ENCODE measurements around the gene TMEM14B.
"Not testable (repeated sequence)": the region's sequence is repeated elsewhere in the genome, so short reads cannot be mapped to it uniquely, and the experiment has no call there.

TMEM14B gene

DNA sequence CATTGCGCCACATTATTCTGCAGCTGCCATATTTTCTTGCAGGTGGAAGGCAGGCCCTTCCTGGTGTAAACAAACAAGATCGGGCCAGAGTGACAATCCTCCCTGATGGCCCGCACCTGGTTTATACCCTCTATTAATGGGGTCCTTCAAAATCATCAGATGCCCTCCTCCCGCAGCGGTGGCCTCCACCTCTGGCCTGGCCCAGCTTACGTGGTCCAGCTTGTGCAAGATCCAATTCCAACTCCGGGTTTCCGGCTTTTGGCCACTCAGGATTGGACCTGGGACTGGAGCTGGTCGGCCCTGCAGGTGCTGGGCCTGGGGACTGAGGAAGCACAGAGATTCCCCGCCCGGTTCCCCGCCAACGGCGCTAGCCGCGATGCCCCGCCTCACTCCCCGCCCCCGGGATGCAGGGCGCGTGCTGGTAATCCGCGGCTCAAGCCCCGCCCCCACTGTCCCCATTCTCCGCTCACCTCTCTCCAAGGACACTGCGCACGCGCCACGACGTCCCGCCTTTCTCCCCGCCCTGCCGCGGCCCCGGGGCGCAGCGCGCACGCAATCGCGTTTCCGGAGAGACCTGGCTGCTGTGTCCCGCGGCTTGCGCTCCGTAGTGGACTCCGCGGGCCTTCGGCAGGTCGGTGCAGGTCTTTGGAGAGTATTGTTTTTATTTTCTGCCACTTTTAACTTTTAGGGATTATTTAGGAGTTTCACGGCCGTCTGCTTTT, at the start of gene TMEM14B:
Gene TMEM14B, plus strand, starts transcription at position 555 of the 722 bp plus-strand sequence. CDS start 1,441 bp downstream, outside the sequence.
- DNase-seq: peak; percentile 93 to 97

DNA sequence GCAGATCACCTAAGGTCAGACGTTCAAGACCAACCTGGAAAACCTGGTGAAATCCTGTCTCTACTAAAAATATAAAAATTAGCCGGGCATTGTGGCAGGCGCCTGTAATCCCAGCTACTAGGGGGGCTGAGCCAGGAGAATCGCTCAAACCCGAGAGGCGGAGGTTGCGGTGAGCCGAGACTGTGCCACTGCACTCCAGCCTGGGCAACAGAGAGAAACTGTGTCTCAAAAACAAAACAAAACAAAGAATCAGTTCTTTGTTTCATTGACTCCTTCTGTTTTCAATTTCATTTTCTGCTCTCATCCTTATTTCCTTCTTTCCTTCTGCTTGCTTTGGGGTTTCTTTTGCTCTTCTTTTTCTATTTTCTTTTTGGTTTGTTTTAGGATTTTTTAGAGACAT, 33.6 kb upstream of the TMEM14B start:
- no peak for DNase-seq

DNA sequence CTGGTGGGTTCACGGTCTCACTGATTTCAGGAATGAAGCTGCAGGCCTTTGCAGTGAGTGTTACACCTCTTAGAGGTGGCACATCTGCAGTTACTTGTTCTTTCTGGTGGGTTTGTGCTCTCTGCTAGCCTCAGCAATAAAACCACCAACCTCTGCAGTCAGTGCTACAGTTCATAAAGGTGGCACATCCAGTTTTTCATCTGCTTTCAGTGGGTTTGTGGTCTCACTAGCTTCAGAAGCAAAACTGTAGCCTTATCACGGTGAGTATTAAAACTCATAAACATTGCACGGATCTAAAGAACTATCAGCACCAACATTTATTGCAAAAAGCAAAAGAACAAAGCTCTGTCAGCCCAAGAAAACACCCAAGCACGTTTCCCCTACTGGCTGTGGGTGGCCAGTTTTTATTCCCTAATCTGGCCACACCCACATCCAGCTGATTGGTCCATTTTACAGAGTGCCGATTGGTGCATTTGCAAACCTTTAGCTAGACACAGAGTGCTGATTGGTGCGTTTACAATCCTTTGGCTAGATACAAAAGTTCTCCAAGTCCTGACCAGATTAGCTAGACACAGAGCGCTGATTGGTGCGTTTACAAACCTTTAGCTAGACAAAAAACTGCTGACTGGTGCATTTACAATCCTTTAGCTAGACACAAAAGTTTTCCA, 28.2 kb upstream of the TMEM14B start:
- DNase-seq: no peak

DNA sequence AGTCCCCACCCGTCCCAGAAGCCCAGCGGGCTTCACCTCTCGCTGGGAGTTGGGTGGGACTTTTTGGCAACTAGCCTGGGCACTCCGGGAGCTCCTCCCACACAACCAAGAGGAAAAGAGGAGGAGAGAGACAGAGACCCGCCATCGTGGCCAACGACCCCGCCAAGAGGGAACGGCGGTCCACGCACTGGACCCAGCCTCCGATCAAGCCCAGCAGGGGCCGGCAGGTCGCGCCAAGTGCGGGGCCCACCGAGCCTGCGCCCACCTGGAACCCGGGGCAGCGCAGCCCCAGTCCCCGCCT, 27.7 kb upstream of the TMEM14B start:
- DNase-seq: no peak

DNA sequence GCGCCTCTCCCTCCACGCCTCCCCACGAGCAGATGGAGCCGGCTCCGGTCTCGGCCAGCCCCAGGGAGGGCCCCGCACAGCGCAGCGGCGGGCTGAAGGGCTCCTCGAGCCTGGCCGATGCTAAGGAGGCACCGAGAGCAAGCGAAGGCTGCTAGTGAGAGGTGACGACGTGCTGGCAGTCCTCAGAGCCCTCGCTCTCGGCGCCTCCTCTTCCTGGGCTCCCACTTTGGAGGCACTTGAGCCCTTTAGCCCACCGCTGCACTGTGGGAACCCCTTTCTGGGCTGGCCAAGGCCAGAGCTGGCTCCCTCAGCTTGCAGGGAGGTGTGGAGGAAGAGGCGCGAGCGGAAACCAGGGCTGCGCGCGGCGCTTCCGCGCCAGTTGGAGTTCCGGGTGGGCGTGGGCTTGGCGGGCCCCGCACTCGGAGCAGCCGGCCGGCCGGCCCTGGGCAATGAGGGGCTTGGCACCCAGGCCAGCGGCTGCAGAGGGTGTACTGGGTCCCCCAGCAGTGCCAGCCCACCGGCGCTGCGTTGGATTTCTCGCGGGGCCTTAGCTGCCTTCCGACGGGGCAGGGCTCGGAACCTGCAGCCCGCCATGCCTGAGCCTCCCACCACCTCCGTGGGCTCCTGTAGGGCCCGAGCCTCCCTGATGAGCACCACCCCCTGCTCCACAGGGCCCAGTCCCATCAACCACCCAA, 27.2 kb upstream of the TMEM14B start:
- DNase-seq: peak; percentile 22 to 35

DNA sequence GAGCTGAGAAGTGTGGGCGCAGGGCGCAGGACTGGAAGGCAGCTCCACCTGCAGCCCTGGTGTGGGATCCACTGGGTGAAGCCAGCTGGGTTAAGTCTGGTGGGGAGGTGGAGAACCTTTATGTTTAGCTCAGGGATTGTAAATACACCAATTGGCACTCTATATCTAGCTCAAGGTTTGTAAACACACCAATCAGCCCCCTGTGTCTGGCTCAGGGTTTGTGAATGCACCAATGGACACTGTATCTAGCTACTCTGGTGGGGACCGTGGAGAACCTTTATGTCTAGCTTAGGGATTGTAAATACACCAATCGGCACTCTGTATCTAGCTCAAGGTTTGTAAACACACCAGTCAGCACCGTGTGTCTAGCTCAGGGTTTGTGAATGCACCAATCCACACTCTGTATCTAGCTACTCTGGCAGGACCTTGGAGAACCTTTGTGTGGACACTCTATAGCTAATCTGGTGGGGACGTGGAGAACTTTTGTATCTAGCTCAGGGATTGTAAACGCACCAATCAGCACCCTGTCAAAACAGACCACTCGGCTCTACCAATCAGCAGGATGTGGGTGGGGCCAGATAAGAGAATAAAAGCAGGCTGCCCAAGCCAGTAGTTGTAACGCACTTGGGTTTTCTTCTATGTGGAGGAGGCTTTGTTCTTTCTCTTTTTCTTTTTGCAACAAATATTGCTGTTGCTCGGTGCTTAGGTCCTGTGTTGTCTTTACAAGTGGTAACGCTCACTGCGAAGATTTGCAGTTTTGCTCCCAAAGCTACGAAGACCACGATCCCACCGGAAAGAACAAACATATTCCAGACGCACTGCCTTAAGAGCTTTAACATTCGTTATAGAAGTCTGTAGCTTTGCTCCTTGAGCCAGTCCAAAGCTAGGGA, 26.4 kb upstream of the TMEM14B start:
- DNase-seq: not testable (repeated sequence)

DNA sequence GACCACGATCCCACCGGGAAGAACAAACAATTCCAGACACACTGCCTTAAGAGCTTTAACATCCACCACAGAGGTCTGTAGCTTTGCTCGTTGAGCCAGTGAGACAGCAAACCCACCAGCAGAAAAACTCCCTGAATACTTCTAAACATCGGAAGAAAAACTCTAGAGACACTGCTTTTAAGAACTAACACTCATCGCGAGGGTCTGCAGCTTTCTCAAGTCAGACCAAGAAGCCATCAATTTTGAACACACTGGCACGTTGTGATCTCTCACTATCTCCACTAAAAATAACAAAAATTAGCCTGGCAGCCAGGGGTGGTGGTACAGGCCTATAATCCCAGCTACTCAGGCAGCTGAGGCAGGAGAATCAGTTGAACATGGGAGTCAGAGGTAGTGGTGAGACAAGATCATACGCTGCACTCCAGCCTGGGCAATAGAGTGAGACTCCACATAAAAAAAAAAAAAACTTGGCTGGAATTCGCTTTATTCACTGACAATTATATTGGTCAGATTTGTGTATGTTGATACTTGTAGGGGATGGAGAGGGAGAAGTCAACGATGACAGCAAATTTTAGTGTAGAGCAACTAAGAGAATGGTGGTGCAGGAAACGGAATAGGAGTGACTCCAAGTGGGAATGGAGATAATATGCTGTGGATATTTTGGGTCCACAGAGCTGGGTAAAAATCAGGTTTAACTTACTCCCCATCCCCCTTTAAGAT, 25.6 kb upstream of the TMEM14B start:
- no peak for DNase-seq

DNA sequence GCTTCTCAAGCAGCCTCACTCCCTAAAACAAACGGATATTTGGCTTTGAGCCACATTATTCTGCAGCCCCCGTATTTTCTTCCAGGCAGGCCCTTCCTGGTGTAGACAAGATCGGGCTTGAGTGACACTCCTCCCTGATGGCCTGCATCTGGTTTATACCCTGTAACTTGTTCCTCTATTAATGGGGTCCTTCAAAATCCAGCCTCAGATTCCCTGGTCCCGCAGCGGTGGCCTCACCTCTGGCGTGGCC, 25.1 kb upstream of the TMEM14B start:
- DNase-seq: no peak

DNA sequence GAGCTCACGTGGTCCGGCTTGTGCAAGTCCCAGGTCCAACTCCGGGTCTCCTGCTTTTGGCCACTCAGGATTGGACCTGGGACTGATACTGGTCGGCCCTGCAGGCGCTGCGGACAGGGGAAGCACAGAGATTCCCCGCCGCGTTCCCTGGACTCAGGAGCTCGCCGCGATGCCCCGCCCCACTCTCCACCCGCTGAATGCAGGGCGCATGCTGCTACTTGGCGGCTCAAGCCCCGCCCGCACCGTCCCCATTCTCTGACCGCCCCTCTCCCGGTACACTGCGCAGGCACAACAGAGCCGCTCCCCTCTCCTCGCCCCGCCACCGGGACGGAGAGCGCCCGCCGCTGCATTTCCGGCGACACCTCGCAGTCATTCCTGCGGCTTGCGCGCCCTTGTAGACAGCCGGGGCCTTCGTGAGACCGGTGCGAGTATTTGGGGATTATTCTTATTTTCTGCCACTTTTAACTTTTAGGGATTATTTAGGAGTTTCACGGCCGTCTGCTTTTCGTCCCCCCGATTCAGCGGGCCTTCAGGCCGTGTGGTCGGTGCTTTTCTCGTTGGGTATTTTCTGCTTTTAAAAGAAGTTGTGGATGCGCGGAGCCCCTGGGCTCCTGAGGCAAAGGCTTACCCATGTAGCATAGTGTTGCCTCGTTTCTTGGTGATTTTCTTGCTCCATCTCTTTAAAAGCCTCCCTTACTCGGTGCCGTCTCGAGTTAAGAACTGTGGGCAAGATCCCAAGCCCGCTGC, 24.6 kb upstream of the TMEM14B start, which contains the start of gene TMEM14C:
Gene TMEM14C, plus strand, starts transcription at position 251 of the 747 bp plus-strand sequence. CDS start 1,544 bp downstream, outside the sequence.
- peak; percentile 60 to 83 for DNase-seq

DNA sequence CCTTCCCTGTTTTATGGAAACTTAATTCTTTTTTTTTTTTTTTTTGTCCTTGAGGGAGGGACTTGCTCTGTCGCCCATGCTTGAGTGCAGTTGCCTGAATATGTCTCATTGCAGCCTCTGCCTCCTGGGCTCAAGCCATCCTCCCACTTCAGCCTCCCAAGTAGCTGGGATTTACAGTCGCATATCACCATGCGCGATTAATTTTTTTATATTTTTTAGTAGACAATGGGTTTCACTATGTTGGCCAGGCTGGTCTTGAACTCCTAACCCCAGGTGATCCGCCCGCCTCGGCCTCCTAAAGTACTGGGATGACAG, 24.1 kb upstream of the TMEM14B start:
- no peak for DNase-seq

DNA sequence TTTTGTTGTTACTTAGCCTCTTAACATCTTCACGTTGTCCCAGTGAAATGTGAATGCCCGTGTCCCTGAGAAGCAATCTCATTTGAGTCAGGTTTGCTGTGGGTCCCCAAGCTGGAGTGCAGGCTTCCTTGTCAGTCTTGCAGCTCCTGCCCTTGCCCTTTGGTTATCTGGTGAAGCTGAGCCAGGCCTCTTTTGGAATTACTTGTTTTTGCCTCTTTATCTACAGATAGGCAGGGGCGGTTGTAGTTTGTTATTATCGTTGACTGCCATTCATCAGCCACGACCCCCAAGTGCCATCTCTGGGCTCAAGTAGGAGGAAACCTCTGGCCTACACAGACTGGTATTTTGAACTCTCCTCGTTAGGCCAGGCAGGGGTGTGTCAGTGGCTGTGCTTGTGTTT, 22.6 kb upstream of the TMEM14B start:
- DNase-seq: no peak

DNA sequence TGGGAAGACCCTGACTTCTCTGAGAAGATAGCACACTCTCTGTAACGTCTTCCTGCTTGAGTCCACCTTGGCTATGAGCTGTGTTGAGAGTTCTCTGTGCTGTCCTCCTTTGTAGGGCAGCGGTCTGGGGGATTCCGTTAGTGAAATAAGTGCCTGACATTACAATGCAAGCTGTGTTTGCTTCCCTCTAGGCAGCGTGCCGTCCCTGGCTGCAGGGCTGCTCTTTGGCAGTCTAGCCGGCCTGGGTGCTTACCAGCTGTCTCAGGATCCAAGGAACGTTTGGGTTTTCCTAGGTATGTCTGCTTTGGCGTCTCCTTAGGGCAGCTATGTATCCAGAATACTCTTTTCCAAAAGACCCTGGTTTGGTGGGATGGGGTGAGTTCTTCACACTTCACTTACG, 21.9 kb upstream of the TMEM14B start:
- DNase-seq: no peak

DNA sequence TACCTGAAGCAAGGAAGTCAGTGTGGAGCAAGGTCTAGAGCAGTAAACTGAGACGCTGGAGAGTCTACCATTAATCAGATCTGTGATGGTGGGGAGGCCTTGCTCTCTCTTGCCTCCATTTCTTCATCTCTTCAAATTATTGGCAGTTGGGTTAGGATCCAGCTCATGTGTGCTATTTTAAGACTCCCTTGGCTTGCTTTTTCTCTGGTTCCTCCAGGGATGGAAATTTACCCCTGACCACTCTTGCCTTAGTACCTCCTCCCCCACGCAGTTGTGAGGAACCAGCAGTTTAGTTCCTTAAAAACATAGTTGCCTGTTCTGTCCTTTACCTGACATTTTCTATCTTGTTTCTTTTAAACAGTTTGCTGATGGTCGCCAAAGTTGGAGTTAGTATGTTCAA, 17.4 kb upstream of the TMEM14B start:
- DNase-seq: no peak

DNA sequence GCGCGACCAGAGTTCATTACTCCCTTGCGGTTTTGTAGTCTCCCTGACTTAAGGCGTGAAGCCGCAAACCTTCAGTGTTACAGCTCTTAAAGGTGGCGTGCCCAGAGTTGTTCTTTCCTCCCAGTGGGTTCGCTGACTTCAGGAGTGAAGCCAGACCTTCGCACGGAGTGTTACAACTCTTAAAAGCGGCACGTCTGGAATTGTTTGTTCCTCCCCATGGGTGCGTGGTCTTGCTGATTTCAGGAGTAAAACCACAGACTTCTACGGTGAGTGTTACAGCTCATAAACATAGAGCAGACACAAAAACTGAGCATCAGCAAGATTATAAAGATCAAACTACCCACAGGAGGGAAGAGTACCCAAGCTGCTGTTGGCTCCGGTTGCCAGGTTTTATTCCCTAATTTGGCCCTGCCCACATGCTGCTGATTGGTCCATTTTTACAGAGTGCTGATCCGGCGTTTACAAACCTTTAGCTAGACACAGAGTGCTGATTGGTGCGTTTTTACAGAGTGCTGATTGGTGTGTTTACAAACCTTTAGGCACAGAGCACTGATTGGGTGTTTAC, 14.4 kb upstream of the TMEM14B start:
- DNase-seq: no peak

DNA sequence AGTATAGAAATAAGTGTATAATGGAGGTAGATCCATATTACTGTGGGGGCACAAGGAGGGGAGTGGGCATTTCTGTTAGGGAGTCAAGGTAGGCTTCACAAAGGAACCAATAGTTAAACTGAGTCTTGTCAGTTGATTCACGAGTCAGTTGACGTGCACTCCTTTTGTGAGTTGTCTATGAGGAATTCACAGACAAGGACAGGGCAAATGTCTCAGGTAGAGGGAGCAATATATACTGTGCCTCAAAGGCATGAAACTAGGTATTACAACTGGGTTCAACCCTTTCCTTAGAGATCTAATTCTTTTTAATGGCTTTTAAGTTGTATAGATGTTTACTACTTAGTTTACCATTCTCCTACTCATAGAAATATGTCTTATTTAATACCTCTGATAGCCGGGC, 13.7 kb upstream of the TMEM14B start:
- DNase-seq: no peak

DNA sequence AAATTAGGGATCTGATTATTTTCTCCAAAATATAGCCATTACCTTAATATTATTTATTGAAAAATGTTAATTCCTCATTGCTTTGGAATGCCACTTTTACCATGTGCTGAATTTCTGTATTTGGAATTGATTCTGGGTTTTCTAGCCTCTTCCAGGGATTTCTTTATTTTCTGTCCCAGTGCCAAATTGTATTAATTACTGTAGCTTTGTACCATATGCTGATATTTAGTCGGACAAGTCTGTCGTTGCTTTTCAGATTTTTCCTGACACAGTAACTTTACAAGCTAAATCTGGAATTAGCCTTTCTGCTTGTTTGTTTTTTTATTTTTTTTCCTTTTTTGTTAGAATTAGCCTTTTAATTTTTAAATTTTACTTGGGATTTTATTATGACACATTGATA, 10.9 kb upstream of the TMEM14B start:
- no peak for DNase-seq

DNA sequence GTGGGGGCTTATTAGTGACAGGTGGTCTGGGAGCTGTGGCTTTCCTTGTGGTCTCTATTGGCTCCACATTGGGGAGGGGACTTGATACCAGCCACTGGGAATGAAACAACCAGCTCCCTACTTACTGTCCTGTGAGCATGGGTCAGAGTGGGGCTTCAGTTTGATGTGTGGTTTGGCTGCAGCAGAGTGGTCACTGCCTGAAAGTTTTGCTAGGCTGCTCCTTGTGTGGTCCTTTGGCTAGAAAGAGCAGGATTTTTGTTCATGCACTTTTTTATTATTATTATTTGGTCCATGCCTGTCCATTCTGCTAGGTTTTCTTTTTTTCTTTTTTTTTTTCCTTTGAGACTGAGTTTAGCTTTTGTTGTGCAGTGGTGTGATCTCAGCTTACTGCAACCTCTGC, 7.5 kb upstream of the TMEM14B start:
- DNase-seq: no peak

DNA sequence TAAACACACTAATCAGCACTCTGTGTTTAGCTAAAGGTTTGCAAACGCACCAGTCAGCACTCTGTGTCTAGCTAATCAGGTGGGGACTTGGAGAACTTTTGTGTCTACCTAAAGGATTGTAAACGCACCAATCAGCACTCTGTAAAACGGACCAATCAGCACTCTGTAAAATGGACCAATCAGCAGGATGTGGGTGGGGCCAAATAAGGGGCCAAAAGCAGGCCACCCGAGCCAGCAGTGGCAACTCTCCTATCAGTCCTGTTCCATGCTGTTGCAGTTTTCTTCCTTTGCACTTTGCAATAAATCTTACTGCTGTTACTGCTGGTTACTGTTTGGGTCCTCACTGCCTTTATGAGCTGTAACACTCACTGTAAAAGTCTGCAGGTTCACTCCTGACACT, 6.0 kb upstream of the TMEM14B start:
- not testable (repeated sequence) for DNase-seq

DNA sequence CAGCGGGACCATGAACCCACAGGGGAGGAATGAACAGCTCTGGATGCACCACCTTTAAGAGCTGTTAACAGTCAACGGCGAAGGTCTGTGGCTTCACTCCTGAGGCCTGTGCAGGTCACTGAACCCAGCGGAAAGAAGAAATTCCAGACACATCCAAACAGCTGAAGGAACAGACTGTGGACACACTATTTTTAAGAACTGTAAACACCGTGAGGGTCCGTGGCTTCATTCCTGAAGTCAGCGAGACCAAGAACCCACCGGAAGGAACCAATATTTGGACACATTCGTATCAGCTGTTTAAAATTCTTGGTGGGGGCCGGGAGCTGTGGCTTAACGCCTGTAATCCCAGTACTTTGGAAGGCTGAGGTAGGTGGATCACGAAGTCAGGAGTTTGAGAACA, 5.4 kb upstream of the TMEM14B start:
- no peak for DNase-seq

DNA sequence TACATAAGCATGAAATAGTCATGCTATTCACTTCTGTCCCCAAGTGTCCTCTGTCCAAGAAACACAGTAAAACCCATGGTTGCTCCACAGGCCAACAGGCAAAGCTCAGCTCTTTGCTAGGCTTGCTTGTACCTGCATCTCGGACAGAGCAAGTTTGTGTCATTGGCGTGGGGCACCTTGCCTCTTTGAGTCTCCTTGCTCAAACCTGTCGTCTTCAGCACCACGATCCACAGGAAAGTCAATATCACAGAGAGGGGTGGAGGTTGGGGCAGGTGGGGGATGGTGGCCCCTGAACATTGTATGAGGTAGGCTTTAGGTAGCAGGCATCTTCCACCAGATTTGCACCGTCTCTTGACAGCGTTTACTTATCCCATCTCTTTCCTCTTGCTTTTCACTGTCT, 4.1 kb upstream of the TMEM14B start:
- DNase-seq: no peak

DNA sequence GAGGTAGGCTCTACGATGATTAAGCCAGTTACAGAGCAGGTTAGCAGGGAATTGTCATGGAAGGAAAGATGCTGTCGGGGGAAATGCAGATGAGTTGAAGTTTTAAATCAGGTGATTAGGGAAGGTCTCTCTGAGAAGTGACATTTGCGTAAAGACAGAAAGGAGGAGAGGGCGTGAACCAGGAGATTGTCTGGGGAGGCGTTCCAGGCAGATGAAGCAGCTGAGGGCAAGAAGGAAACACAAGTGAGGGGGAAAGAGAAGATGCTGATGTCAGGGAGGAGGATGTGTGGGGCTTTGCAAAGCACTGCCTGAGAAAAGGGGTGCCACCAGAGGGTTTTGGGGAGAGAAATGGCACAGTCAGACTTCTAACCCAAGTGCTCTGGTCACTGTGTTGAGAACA, 2.5 kb upstream of the TMEM14B start:
- DNase-seq: no peak

DNA sequence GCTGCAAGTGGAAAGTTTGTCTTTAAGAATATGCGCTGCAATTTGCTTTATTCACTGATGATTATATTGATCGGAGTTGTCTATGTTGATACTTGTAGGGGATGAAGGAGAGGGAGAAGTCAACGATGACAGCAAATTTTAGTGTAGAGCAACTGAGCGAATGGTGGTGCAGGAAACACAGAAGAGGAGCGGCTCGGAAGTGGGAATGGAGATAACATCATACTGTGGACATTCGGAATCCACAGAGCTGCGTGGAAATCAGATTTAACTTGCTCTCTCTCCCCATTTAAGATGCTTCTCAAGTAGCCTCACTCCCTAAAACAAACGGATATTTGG, 722 bp upstream of the TMEM14B start:
- no peak for DNase-seq

All from bone marrow (tissue), 2 donors.